Trophoblast cell (in vitro differentiated cells and primary cell): ENCODE measurements around the gene GHRH.
A peak's percentile ranks its signal among the peaks of the same experiment; 100 is the strongest.

ENCODE experiments used
- DNase-seq, 2 donors: peaks; one replicate each; pipeline ENCODE4 v3.0.0-alpha.2; 2016
- H2AFZ ChIP-seq: 2 replicates; pipeline ENCODE4 v1.6.1; 2013; ENCODE audit warnings: low read length, moderate library complexity, mild to moderate bottlenecking; ENCODE audit not compliant: insufficient read depth, poor library complexity
- H2AK5ac ChIP-seq: 2 replicates; pipeline ENCODE4 v1.6.1; 2013; ENCODE audit warnings: mild to moderate bottlenecking, low read length
- H2BK120ac ChIP-seq: 2 replicates; pipeline ENCODE4 v1.6.1; 2013; ENCODE audit warnings: low read length, mild to moderate bottlenecking, moderate library complexity; ENCODE audit not compliant: insufficient read depth, poor library complexity
- H2BK12ac ChIP-seq: 2 replicates; pipeline ENCODE4 v1.6.1; 2013; ENCODE audit warnings: mild to moderate bottlenecking, low read length, moderate library complexity
- H2BK5ac ChIP-seq: 2 replicates; pipeline ENCODE4 v1.6.1; 2013; ENCODE audit warnings: low read length, low read depth, moderate library complexity, mild to moderate bottlenecking; ENCODE audit not compliant: poor library complexity
- H3K14ac ChIP-seq: 2 replicates; pipeline ENCODE4 v1.6.1; 2013; ENCODE audit warnings: mild to moderate bottlenecking, low read length
- H3K18ac ChIP-seq: 2 replicates; pipeline ENCODE4 v1.6.1; 2013; ENCODE audit warnings: mild to moderate bottlenecking, low read length
- H3K23ac ChIP-seq: 2 replicates; pipeline ENCODE4 v1.6.1; 2013; ENCODE audit warnings: low read length
- H3K27ac ChIP-seq: 2 replicates; pipeline ENCODE4 v1.5.1; 2013; ENCODE audit warnings: low read depth, mild to moderate bottlenecking, inconsistent platforms, low read length, moderate library complexity
- H3K27me3 ChIP-seq: 2 replicates; pipeline ENCODE4 v1.6.1; 2013; ENCODE audit warnings: inconsistent platforms, mild to moderate bottlenecking, low read length, moderate library complexity; ENCODE audit not compliant: insufficient read depth
- H3K36me3 ChIP-seq, 2 experiments: 1 replicate in 1 of 2; 2 replicates in 1 of 2; pipeline ENCODE4 v1.6.1; 2013; ENCODE audit warnings: low read length in 2 of 2, mild to moderate bottlenecking in 2 of 2, moderate library complexity in 1 of 2; ENCODE audit not compliant: insufficient read depth in 2 of 2, control insufficient read depth in 1 of 2
- H3K4ac ChIP-seq: 2 replicates; pipeline ENCODE4 v1.6.1; 2013; ENCODE audit warnings: low read depth, mild to moderate bottlenecking, low read length, moderate library complexity
- H3K4me1 ChIP-seq, 2 experiments: 1 replicate in 1 of 2; 2 replicates in 1 of 2; pipeline ENCODE4 v1.6.1; 2013; ENCODE audit warnings: low read length in 2 of 2, mild to moderate bottlenecking in 2 of 2, moderate library complexity in 1 of 2; ENCODE audit not compliant: insufficient read depth in 2 of 2, control insufficient read depth in 1 of 2
- H3K4me2 ChIP-seq: 2 replicates; pipeline ENCODE4 v1.6.1; 2013; ENCODE audit warnings: inconsistent platforms, mild to moderate bottlenecking, low read length, moderate library complexity
- H3K4me3 ChIP-seq: 2 replicates; pipeline ENCODE4 v1.5.1; 2013; ENCODE audit warnings: mild to moderate bottlenecking, low read depth, low read length, inconsistent platforms
- H3K79me1 ChIP-seq: one replicate; pipeline ENCODE4 v1.6.1; 2013; ENCODE audit warnings: low read length
- H3K79me2 ChIP-seq: 2 replicates; pipeline ENCODE4 v1.6.1; 2013; ENCODE audit warnings: low read length, mild to moderate bottlenecking; ENCODE audit not compliant: control insufficient read depth, insufficient read depth, poor library complexity
- H3K9ac ChIP-seq: 2 replicates; pipeline ENCODE4 v1.6.1; 2013; ENCODE audit warnings: mild to moderate bottlenecking, low read length
- H3K9me3 ChIP-seq: 2 replicates; pipeline ENCODE4 v1.6.1; 2013; ENCODE audit warnings: low read depth, mild to moderate bottlenecking, control low read depth, inconsistent platforms, low read length; ENCODE audit not compliant: insufficient read depth
- H4K12ac ChIP-seq: 2 replicates; pipeline ENCODE4 v1.6.1; 2013; ENCODE audit warnings: low read depth, mild to moderate bottlenecking, low read length, moderate library complexity
- H4K8ac ChIP-seq: 2 replicates; pipeline ENCODE4 v1.6.1; 2013; ENCODE audit warnings: low read depth, mild to moderate bottlenecking, low read length, moderate library complexity
- H4K91ac ChIP-seq: one replicate; pipeline ENCODE4 v1.6.1; 2013; ENCODE audit warnings: low read depth, mild to moderate bottlenecking, low read length, moderate library complexity
- WGBS: extraction: QIAGEN DNeasy Blood & Tissue Kit; methylation state at CpG from one replicate; pipeline ENCODE4 v1.1.7; 2013; ENCODE audit warnings: missing lambda C conversion rate; ENCODE audit not compliant: insufficient read length, insufficient coverage; ENCODE audit errors: extremely low coverage; 5-methylcytosine and 5-hydroxymethylcytosine counted together

The GHRH gene

GRCh38 chr20:37273988-37274387 lies 12.4 kb upstream of the GHRH start:
- WGBS, result no CpG with 5 or more reads among the region's 1 CpG
- H2BK120ac ChIP-seq, result no peak overlapping the region

GRCh38 chr20:37271421-37271768 lies 9.8 kb upstream of the GHRH start:
- no peaks in the 10 kb centered on the region for H3K36me3 ChIP-seq
- no peak overlapping the region for H3K27ac ChIP-seq
- WGBS, result no CpG with 5 or more reads among the region's 3 CpGs
- H3K14ac ChIP-seq, result no peak overlapping the region
- DNase-seq, result no peak
- no peak overlapping the region for H4K12ac ChIP-seq
- no peak overlapping the region for H3K23ac ChIP-seq
- H3K4ac ChIP-seq, result no peak overlapping the region
- peak overlapping the region; percentile 31 for H4K91ac ChIP-seq
- H3K79me1 ChIP-seq, result peaks cover 12% of the 10 kb centered on the region
- H2BK120ac ChIP-seq, result no peak overlapping the region
- H2BK5ac ChIP-seq, result no peak overlapping the region
- no peak overlapping the region for H4K8ac ChIP-seq
- no peak overlapping the region for H2AK5ac ChIP-seq
- H2BK12ac ChIP-seq, result no peak overlapping the region
- no peaks in the 10 kb centered on the region for H3K27me3 ChIP-seq
- H3K9ac ChIP-seq, result no peak overlapping the region
- H3K4me2 ChIP-seq, result no peak overlapping the region
- H3K18ac ChIP-seq, result no peak overlapping the region
- peaks cover 3 to 4% of the 10 kb centered on the region in 2 experiments for H3K4me1 ChIP-seq
- no peak overlapping the region for H2AFZ ChIP-seq
- H3K9me3 ChIP-seq, result no peaks in the 10 kb centered on the region
- H3K79me2 ChIP-seq, result no peaks in the 10 kb centered on the region
- H3K4me3 ChIP-seq, result no peak overlapping the region

More at GRCh38 chr20:37273988-37274387, 12.4 kb upstream of the GHRH start:
- H3K23ac ChIP-seq, result no peak overlapping the region
- no peak overlapping the region for H4K12ac ChIP-seq
- H3K4me3 ChIP-seq, result no peak overlapping the region
- H3K9ac ChIP-seq, result no peak overlapping the region
- peaks cover 7 to 13% of the 10 kb centered on the region in 2 experiments for H3K4me1 ChIP-seq
- H3K27ac ChIP-seq, result no peak overlapping the region
- H3K9me3 ChIP-seq, result no peaks in the 10 kb centered on the region
- no peaks in the 10 kb centered on the region for H3K27me3 ChIP-seq
- no peak for DNase-seq
- H4K8ac ChIP-seq, result no peak overlapping the region
- no peak overlapping the region for H3K14ac ChIP-seq
- H4K91ac ChIP-seq, result peak overlapping the region; percentile 48
- no peak overlapping the region for H2BK5ac ChIP-seq
- no peak overlapping the region for H3K4me2 ChIP-seq
- peak overlapping the region; percentile 62 for H2BK12ac ChIP-seq
- H2AK5ac ChIP-seq, result peak overlapping the region; percentile 28
- no peaks in the 10 kb centered on the region for H3K79me2 ChIP-seq
- no peak overlapping the region for H3K18ac ChIP-seq
- peaks cover 21% of the 10 kb centered on the region for H3K79me1 ChIP-seq
- no peak overlapping the region for H3K4ac ChIP-seq
- no peak overlapping the region for H2AFZ ChIP-seq
- no peaks in the 10 kb centered on the region for H3K36me3 ChIP-seq

- Histone ChIP-seq H3K14ac (peak overlapping the region; percentile 12), H3K79me1 (peaks cover 12% of the 10 kb centered on the region), H2AFZ (no peak overlapping the region), H2BK12ac (peak overlapping the region; percentile 28), H4K91ac (peak overlapping the region; percentile 37), H3K27me3 (no peaks in the 10 kb centered on the region), H2AK5ac (peak overlapping the region; percentile 14), H2BK120ac (peak overlapping the region; percentile 12), H3K18ac (no peak overlapping the region), H3K79me2 (no peaks in the 10 kb centered on the region), H3K27ac (no peak overlapping the region), H3K4me1 (peaks cover 3 to 4% of the 10 kb centered on the region in 2 experiments), H2BK5ac (peak overlapping the region; percentile 2), H4K12ac (no peak overlapping the region), H3K4ac (no peak overlapping the region), H3K9me3 (no peaks in the 10 kb centered on the region), H3K9ac (no peak overlapping the region), H3K4me3 (no peak overlapping the region), H3K36me3 (no peaks in the 10 kb centered on the region), H4K8ac (peak overlapping the region; percentile 15), H3K4me2 (no peak overlapping the region), H3K23ac (no peak overlapping the region)
- no CpG with 5 or more reads among the region's 12 CpGs for WGBS
- peak; percentile 38 to 49 for DNase-seq
Observed at GRCh38 chr20:37270576-37271420, 9.2 kb upstream of the GHRH start.

- no peak overlapping the region for H2AK5ac ChIP-seq
- no peak overlapping the region for H4K12ac ChIP-seq
- H2BK12ac ChIP-seq, result no peak overlapping the region
- H3K27ac ChIP-seq, result no peak overlapping the region
- H3K79me2 ChIP-seq, result no peaks in the 10 kb centered on the region
- peaks cover 3 to 4% of the 10 kb centered on the region in 2 experiments for H3K4me1 ChIP-seq
- no CpG with 5 or more reads among the region's 15 CpGs for WGBS
- no peak overlapping the region for H4K91ac ChIP-seq
- peaks cover 12% of the 10 kb centered on the region for H3K79me1 ChIP-seq
- H3K18ac ChIP-seq, result no peak overlapping the region
- H3K14ac ChIP-seq, result no peak overlapping the region
- no peak overlapping the region for H2AFZ ChIP-seq
- H2BK120ac ChIP-seq, result no peak overlapping the region
- no peak overlapping the region for H3K23ac ChIP-seq
- H2BK5ac ChIP-seq, result no peak overlapping the region
- no peak overlapping the region for H4K8ac ChIP-seq
- no peaks in the 10 kb centered on the region for H3K27me3 ChIP-seq
- DNase-seq, result no peak
- no peak overlapping the region for H3K4me3 ChIP-seq
- H3K9ac ChIP-seq, result no peak overlapping the region
- H3K4ac ChIP-seq, result no peak overlapping the region
- H3K9me3 ChIP-seq, result no peaks in the 10 kb centered on the region
- H3K36me3 ChIP-seq, result no peaks in the 10 kb centered on the region
- no peak overlapping the region for H3K4me2 ChIP-seq
Observed at GRCh38 chr20:37267667-37268313, 6.2 kb upstream of the GHRH start.
